MCF 10A (cell line): ENCODE measurements around the gene FAM162A. TPM values are rescaled to one million over a fixed set of nuclear protein-coding genes. Genes with fewer than 3 reads are reported as not detected.

Experiments used
- BruUV-seq: library from RNA; stranded (reverse); fragments of 400-500 nt; replicated peaks from 2 replicates; lab custom pipeline; 2021; lab: Mats Ljungman, UMichigan
- CTCF ChIA-PET: fragments of 300-600 bp; sonication (Branson Sonifier 250); formaldehyde crosslinking; extraction: SDS; loops from one replicate; lab custom pipeline; 2021; ENCODE audit warnings: antibody characterized with exemption, inconsistent platforms; lab: Yijun Ruan, JAX
- POLR2A ChIA-PET: fragments of 300-600, 350-650 bp; sonication (Branson Sonifier 250); formaldehyde crosslinking; extraction: SDS; loops from one replicate; lab custom pipeline; 2020; ENCODE audit warnings: antibody characterized with exemption, inconsistent platforms; lab: Yijun Ruan, JAX
- DNase-seq: peaks from one replicate; pipeline ENCODE4 v3.0.0-alpha.2; 2018; ENCODE audit not compliant: unreplicated experiment
- H3K27ac Mint-ChIP-seq: one replicate; pipeline ENCODE4 v1.8.0; 2022; ENCODE audit warnings: mild to moderate bottlenecking, low read depth, mixed read lengths; ENCODE audit not compliant: unreplicated experiment
- H3K27me3 Mint-ChIP-seq: one replicate; pipeline ENCODE4 v1.8.0; 2022; ENCODE audit warnings: mixed read lengths; ENCODE audit not compliant: insufficient read depth, unreplicated experiment
- H3K36me3 Mint-ChIP-seq: one replicate; pipeline ENCODE4 v1.8.0; 2022; ENCODE audit warnings: mild to moderate bottlenecking, moderate library complexity, mixed read lengths; ENCODE audit not compliant: insufficient read depth, unreplicated experiment
- H3K4me1 Mint-ChIP-seq: one replicate; pipeline ENCODE4 v1.8.0; 2022; ENCODE audit warnings: mixed read lengths; ENCODE audit not compliant: insufficient read depth, unreplicated experiment
- H3K4me3 Mint-ChIP-seq: one replicate; pipeline ENCODE4 v1.8.0; 2022; ENCODE audit warnings: mild to moderate bottlenecking, moderate library complexity, mixed read lengths; ENCODE audit not compliant: unreplicated experiment
- H3K9me3 Mint-ChIP-seq: one replicate; pipeline ENCODE4 v1.8.0; 2022; ENCODE audit warnings: mixed read lengths; ENCODE audit not compliant: unreplicated experiment
- intact Hi-C: fragments of 100-400 bp; cut with micrococcal nuclease; formaldehyde crosslinking; loops from 2 replicates; pipeline ENCODE4 v1.14.1; 2022
- total RNA-seq: library from RNA; stranded (reverse); gene quantifications from 2 replicates; pipeline ENCODE4 v1.2.3, GENCODE V29; 2022
- TF ChIP-seq, protein P1 (sequence below): fragments of 200-600 bp; IDR thresholded peaks from one replicate; pipeline ENCODE4 v1.8.0; 2022; ENCODE audit warnings: antibody characterized with exemption, mild to moderate bottlenecking; ENCODE audit not compliant: unreplicated experiment

The FAM162A gene
- total RNA-seq, 1 experiment from 2014 or later, result 59.1 TPM

DNA sequence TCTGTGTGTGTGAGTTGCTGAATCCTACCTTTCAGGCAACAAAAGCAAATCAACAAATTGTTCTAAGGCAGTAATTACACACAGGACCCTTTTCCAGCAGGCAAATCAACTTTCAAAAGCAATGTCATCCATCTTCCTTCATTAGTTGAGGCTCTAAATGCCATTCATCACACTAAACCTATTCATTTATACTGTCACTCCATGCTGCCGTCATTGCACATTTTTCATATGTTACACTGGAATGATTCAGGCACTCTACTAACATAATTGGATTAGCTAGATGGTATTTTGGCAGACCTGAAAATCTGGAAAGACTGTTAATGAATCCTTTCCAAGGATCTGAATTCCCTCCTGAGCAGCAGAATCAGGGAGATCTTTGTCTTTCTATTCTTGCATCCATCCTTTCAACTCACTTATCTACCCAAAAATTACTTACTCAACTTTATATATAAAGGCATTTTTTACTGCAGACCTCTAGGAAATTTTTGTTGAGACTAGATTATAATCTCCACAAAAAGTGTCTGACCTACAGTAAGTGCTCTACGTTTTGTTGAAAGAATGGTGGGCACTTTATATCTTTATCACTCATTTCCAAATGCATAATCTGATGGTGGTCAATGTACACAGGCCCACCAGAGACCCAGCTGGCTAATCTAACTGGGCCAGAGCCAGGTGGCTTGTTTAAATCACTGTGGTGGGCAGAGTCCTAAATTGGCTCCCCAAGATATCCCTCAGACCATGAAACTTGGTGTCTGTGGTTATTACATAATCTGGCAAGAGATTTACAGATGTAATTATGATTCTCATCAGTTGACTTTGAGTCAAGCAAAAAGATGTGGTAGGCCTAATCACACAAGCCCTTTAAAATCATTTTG lies 25.9 kb upstream of the FAM162A start:
- no TSS peak for BruUV-seq
- CTCF ChIA-PET, result interaction anchor here (0.6 to 7.9 kb wide), 7 partner anchors 25 to 256 kb away, joined by 3 to 165 read pairs (median 4); partner anchors contain the start of gene MIX23
- no peaks in the 10 kb centered on the region for H3K9me3 Mint-ChIP-seq
- POLR2A ChIA-PET, result interaction anchor here (0.7 to 11.3 kb wide), 6 partner anchors 25 to 65 kb away, joined by 3 to 89 read pairs (median 4); partner anchors contain the start of genes FAM162A and MIX23
- TF ChIP-seq, protein P1, sequence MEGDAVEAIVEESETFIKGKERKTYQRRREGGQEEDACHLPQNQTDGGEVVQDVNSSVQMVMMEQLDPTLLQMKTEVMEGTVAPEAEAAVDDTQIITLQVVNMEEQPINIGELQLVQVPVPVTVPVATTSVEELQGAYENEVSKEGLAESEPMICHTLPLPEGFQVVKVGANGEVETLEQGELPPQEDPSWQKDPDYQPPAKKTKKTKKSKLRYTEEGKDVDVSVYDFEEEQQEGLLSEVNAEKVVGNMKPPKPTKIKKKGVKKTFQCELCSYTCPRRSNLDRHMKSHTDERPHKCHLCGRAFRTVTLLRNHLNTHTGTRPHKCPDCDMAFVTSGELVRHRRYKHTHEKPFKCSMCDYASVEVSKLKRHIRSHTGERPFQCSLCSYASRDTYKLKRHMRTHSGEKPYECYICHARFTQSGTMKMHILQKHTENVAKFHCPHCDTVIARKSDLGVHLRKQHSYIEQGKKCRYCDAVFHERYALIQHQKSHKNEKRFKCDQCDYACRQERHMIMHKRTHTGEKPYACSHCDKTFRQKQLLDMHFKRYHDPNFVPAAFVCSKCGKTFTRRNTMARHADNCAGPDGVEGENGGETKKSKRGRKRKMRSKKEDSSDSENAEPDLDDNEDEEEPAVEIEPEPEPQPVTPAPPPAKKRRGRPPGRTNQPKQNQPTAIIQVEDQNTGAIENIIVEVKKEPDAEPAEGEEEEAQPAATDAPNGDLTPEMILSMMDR, result no peak
- peaks cover 21% of the 10 kb centered on the region for H3K4me1 Mint-ChIP-seq
- intact Hi-C loops, result loop anchor here (2.0 kb wide), 1 partner anchor 99 kb away; no protein-coding TSS in a partner anchor
- no peak for DNase-seq
- no peaks in the 10 kb centered on the region for H3K27me3 Mint-ChIP-seq
- no peak overlapping the region for H3K4me3 Mint-ChIP-seq
- H3K36me3 Mint-ChIP-seq, result peaks cover 38% of the 10 kb centered on the region
- H3K27ac Mint-ChIP-seq, result no peak overlapping the region

DNA sequence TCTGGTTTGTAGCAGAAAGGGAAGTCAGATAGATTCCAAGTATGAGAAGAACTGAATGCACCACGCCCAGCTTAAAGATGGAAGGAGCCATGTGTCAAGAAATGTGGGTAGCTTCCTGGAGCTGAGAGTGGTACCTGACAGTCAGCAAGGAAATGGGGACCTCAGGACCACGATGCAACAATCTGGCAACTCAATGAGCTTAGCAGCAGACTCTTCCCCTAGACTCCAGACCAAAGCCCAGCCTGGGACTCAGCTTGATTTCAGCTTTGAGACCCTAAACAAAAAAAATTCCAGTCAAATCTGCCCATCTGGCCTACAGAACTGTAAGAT lies 25.3 kb upstream of the FAM162A start:
- CTCF ChIA-PET, result interaction anchor here (0.7 to 7.9 kb wide), 4 partner anchors 24 to 1795 kb away, joined by 3 to 165 read pairs (median 3); partner anchors contain the start of gene MIX23
- Mint-ChIP-seq H3K4me1 (peaks cover 15% of the 10 kb centered on the region), H3K9me3 (no peaks in the 10 kb centered on the region), H3K4me3 (no peak overlapping the region), H3K27me3 (no peaks in the 10 kb centered on the region), H3K27ac (no peak overlapping the region), H3K36me3 (peaks cover 44% of the 10 kb centered on the region)
- no peak for DNase-seq
- POLR2A ChIA-PET, result interaction anchor here (0.7 to 11.3 kb wide), 4 partner anchors 16 to 52 kb away, joined by 3 to 89 read pairs (median 4); partner anchors contain the start of gene MIX23
- TF ChIP-seq, protein P1, result no peak
- no TSS peak for BruUV-seq
- intact Hi-C loops, result no loop called here

DNA sequence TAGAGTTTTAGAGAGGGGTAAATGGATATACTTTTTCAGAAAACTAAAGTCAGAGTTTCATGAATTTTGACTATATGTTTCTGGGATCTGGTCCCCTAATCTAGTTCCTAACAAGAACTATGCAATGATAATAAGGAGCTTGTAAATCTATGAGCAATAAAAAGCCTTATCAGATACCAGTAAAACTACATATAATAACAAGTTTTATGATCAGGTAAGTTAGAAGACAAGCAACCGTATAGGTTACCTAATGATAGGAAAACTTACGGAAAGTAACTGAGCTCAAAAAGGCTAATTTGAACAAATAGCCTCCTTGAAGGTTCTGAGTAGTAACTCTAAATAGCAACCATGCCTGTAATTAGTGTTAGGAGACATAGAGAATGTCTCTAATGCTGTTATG lies 22.0 kb upstream of the FAM162A start:
- Mint-ChIP-seq H3K9me3 (no peaks in the 10 kb centered on the region), H3K4me3 (no peak overlapping the region), H3K27me3 (no peaks in the 10 kb centered on the region), H3K36me3 (peaks cover 63% of the 10 kb centered on the region), H3K27ac (no peak overlapping the region), H3K4me1 (no peaks in the 10 kb centered on the region)
- BruUV-seq, result no TSS peak
- TF ChIP-seq, protein P1, result no peak
- intact Hi-C loops, result no loop called here
- ChIA-PET CTCF (interaction anchor here (0.6 to 3.5 kb wide), 9 partner anchors 8 to 62 kb away, joined by 3 to 16 read pairs (median 4); partner anchors contain the start of gene FAM162A), POLR2A (interaction anchor here (0.6 to 6.7 kb wide), 5 partner anchors 9 to 53 kb away, joined by 3 to 61 read pairs (median 11); partner anchors contain the start of genes FAM162A, MIX23 and WDR5B)
- no peak for DNase-seq

DNA sequence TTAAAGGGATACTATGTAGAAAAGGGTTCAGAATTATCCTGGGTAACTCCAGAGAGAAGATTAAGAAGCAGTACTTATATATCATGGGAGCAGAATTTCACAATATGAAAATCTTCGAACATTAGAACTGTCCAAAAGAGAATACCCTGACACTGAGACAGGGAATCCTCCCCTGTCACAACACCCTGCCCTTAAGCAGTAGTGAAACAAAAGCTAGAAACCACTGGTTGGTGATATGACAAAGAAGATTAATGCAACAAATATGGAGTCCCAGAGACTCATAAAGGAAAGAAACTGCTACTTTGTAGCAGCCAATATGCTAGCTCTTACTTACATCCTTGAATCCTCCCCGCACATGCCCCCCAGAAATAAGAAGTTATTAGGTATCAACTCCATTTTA lies 19.5 kb upstream of the FAM162A start:
- Mint-ChIP-seq H3K4me1 (no peaks in the 10 kb centered on the region), H3K4me3 (no peak overlapping the region), H3K36me3 (peaks cover 64% of the 10 kb centered on the region), H3K27me3 (no peaks in the 10 kb centered on the region), H3K9me3 (no peaks in the 10 kb centered on the region), H3K27ac (no peak overlapping the region)
- ChIA-PET POLR2A (interaction anchor here (0.5 to 6.7 kb wide), 4 partner anchors 11 to 60 kb away, joined by 3 to 61 read pairs (median 10); partner anchors contain the start of genes CSTA, FAM162A and MIX23), CTCF (interaction anchor here (0.7 to 1.2 kb wide), 3 partner anchors 9 to 58 kb away, joined by 3 to 4 read pairs (median 3); no protein-coding TSS in a partner anchor)
- intact Hi-C loops, result no loop called here
- no peak for DNase-seq
- TF ChIP-seq, protein P1, result no peak
- no TSS peak for BruUV-seq
